Mononuclear cell (primary cell): Measurements from ENCODE around the gene SH2D6. TPM values are rescaled to one million over a fixed set of nuclear protein-coding genes. Genes with fewer than 3 reads are reported as not detected.
A peak's percentile ranks its signal among the peaks of the same experiment; 100 is the strongest.

Experiments
- H3K27me3 ChIP-seq: 2 replicates; pipeline ENCODE4 v1.6.0; 2011; ENCODE audit warnings: low read length, control low read depth; ENCODE audit not compliant: insufficient read depth
- H3K4me1 ChIP-seq: 2 replicates; pipeline ENCODE4 v1.5.1; 2011; ENCODE audit warnings: mild to moderate bottlenecking, low read length, control low read depth; ENCODE audit not compliant: insufficient read depth
- H3K4me3 ChIP-seq: 2 replicates; pipeline ENCODE4 v1.5.1; 2011; ENCODE audit warnings: mild to moderate bottlenecking, low read length, moderate library complexity
- H3K9me3 ChIP-seq: 2 replicates; pipeline ENCODE4 v1.5.1; 2011; ENCODE audit warnings: low read depth, mild to moderate bottlenecking, control low read depth, low read length
- total RNA-seq: library from RNA; depleted of rRNA; stranded (reverse); fragments of >200 nt; gene quantifications from one replicate; pipeline ENCODE4 v1.2.3, GENCODE V29; 2012

Gene SH2D6
- total RNA-seq, 1 donor = 0.42 TPM

- no peaks in the 10 kb centered on the region for H3K9me3 ChIP-seq
- H3K4me1 ChIP-seq = peaks cover 17% of the 10 kb centered on the region
- H3K4me3 ChIP-seq = no peak overlapping the region
- H3K27me3 ChIP-seq = no peaks in the 10 kb centered on the region
Observed at GRCh38 chr2:85394261-85394681, 24.2 kb upstream of the SH2D6 start.

DNA sequence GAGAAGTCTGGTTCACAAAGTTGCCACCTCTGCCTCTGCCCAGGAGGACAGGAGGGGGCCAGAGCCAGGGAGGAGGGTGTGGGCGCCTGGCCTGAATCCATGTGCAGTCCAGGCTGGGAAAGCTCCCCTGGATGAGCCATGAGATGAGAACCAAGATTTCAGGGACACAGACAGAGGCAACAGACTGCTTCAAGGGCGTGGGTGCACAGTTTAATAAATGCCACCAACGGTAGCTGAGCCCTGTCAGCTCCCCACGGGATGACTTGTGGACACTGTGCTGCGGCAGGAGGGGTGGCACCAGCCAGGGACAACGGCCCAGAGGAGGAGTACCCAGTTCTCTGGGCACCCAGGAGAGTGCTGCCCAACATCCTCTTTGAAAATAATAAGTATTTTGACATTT, 23.5 kb upstream of the SH2D6 start:
- Histone ChIP-seq H3K9me3 (no peaks in the 10 kb centered on the region), H3K27me3 (no peaks in the 10 kb centered on the region), H3K4me1 (peaks cover 17% of the 10 kb centered on the region), H3K4me3 (no peak overlapping the region)

DNA sequence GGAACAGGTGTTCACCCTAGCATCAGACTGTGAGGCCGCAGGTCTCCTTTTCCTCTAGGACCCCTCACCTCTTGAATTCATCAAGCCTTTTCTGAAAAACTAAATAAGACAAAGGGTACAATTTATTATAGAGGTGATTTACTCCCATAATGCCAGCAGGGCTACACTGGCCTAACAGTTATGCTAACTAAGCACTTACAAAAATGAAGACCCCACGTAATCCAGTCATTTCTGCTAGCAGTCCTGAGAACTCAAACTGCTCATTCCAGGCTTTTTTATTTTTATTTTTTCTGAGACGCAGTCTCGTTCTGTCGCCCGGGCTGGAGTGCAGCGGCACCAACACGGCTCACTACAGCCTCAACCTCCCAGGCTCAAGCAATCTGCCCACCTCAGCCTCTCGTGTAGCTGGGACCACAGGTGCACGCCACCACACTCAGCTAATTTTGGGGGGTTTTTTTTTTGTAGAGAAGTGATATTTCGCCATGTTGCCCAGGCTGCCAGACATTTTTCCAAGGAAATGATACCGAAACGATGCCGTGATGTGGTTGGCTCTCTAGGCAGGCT, 22.5 kb upstream of the SH2D6 start:
- peaks cover 17% of the 10 kb centered on the region for H3K4me1 ChIP-seq
- H3K9me3 ChIP-seq = no peaks in the 10 kb centered on the region
- no peaks in the 10 kb centered on the region for H3K27me3 ChIP-seq
- H3K4me3 ChIP-seq = no peak overlapping the region

DNA sequence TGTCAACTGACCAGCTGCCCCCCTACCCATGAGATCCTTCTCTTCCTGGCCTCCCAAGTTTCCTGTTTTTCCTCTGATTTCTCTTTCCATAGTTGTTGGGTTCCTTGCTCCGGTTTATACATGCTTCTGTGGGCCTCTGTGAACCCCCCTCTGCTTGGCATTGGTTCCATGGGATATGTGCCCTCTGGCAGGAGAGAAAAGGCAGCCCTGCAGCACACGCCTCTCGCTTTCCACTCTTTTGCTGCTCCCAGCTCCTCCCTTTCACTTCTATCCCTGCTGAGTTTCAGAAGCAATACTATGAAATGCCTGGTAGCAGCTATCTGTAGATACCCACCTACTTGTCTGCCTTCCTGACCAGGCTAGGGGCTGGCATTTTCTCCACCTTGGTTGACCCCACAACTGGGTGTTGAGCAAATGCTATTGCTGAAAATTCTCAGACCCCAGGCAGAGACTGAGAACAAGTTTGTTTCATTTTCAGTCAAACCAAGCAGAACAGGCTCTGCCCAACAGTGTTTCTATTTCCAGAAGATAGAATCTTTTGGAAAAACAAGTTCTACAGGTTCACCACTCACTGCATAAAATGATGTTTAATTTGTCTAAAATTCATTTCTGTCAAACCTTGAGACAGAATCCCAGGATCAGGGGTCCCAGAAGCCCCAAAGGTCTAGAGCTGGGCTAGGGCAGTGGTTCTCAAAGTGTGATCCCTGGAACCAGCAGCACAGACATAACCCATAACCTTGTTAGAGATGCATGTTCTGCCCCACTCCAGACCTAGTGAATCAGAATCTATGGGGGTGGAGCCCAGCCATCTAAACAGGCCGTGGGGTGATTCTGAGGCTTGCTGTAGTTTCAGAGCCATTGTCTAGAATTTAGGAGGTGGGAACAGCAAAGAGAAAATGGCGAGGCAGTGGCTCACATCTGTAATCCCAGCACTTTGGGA, 21.7 kb upstream of the SH2D6 start:
- Histone ChIP-seq H3K4me1 (peaks cover 14% of the 10 kb centered on the region), H3K4me3 (no peak overlapping the region), H3K9me3 (no peaks in the 10 kb centered on the region), H3K27me3 (no peaks in the 10 kb centered on the region)

DNA sequence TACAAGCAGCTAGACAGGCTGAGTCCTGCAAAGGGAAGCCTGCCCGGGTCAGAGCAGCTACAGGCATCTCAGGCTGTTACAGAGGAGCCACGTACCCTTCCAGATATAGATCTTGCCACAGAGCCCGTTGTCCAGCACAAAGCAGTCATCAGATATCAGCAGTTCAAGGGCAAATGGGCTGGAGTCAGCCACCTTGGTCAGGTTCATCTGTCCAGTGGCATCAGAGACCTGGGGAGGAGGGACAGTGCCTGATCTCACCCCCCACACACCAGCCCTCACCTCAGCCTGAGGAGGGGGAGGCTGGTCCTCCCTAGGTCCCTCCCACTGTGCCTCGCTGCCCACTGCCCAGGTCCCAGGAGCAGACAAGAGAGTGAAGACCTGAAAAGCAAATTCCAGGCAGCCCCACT, 20.6 kb upstream of the SH2D6 start:
- Histone ChIP-seq H3K4me3 (no peak overlapping the region), H3K27me3 (no peaks in the 10 kb centered on the region), H3K9me3 (no peaks in the 10 kb centered on the region)

DNA sequence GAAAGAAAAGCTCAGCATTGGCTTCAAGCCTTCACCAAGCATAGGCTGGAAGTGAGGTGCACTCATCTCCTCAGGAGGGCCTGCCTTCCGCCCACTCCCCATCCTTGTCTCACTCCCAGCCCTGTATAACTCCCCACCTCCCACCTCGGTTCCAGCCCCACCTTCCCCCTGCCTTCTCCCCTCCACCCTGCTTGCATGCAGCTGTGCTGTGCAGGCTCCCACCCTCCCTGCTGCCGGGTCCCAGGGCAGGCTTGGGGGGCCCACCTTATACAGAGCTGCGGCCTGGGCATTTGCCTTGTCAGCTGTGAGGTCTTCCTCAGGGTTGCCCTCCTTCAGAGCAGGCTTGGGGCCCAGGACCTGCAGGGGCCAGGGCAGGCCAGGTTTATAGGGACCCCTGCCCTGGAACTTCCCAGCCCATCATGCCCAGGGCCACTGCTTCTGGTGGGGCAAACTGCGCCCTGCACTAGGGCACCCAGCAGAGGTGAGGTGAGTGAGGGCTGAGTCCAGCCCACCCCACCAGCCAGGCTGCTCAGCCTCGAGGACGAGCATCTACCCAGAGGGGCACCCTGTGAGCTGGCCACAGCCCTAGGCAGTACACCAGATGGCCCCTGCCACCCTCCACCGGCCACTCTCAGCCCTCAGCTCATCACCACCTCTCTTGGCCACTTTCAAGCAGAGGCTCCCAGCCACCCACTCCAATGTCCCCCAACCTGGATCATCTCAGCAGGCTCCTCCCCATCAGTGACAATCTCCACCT, 19.9 kb upstream of the SH2D6 start:
- Histone ChIP-seq H3K9me3 (no peaks in the 10 kb centered on the region), H3K27me3 (no peaks in the 10 kb centered on the region), H3K4me3 (no peak overlapping the region), H3K4me1 (peaks cover 17% of the 10 kb centered on the region)

More for the DNA sequence above, 20.6 kb upstream of the SH2D6 start:
- peaks cover 14% of the 10 kb centered on the region for H3K4me1 ChIP-seq

GRCh38 chr2:85399183-85399455, 19.4 kb upstream of the SH2D6 start:
- Histone ChIP-seq H3K27me3 (no peaks in the 10 kb centered on the region), H3K4me1 (peaks cover 17% of the 10 kb centered on the region), H3K4me3 (no peak overlapping the region), H3K9me3 (no peaks in the 10 kb centered on the region)

GRCh38 chr2:85400023-85400422, 18.5 kb upstream of the SH2D6 start:
- Histone ChIP-seq H3K4me3 (no peak overlapping the region), H3K27me3 (no peaks in the 10 kb centered on the region), H3K4me1 (peaks cover 21% of the 10 kb centered on the region), H3K9me3 (no peaks in the 10 kb centered on the region)

GRCh38 chr2:85400541-85401463, 17.7 kb upstream of the SH2D6 start:
- no peaks in the 10 kb centered on the region for H3K27me3 ChIP-seq
- H3K9me3 ChIP-seq = no peaks in the 10 kb centered on the region
- H3K4me3 ChIP-seq = no peak overlapping the region
- peaks cover 29% of the 10 kb centered on the region for H3K4me1 ChIP-seq

- Histone ChIP-seq H3K27me3 (no peaks in the 10 kb centered on the region), H3K4me3 (no peak overlapping the region), H3K4me1 (peaks cover 35% of the 10 kb centered on the region), H3K9me3 (no peaks in the 10 kb centered on the region)
Observed at GRCh38 chr2:85401464-85401805, 17.1 kb upstream of the SH2D6 start.

- Histone ChIP-seq H3K9me3 (no peaks in the 10 kb centered on the region), H3K27me3 (no peaks in the 10 kb centered on the region), H3K4me1 (peaks cover 40% of the 10 kb centered on the region), H3K4me3 (no peak overlapping the region)
Observed at GRCh38 chr2:85401844-85402243, 16.7 kb upstream of the SH2D6 start.

- Histone ChIP-seq H3K4me3 (no peak overlapping the region), H3K27me3 (no peaks in the 10 kb centered on the region), H3K4me1 (peaks cover 75% of the 10 kb centered on the region), H3K9me3 (no peaks in the 10 kb centered on the region)
Observed at GRCh38 chr2:85405201-85406059, 13.1 kb upstream of the SH2D6 start.

- Histone ChIP-seq H3K27me3 (no peaks in the 10 kb centered on the region), H3K9me3 (no peaks in the 10 kb centered on the region), H3K4me1 (peaks cover 88% of the 10 kb centered on the region), H3K4me3 (peak within 1 kb of the TSS; percentile 39)
Observed at GRCh38 chr2:85409845-85410583, 8.5 kb upstream of the SH2D6 start, which contains the start of gene CAPG. Gene CAPG, minus strand, starts transcription at chr2:85410366. Its CDS starts 8,221 bp downstream, at chr2:85402145.
